Neutrophil (primary cell): Measurements from ENCODE around the gene CAPN1.
"Not testable (repeated sequence)": the region's sequence is repeated elsewhere in the genome, so short reads cannot be mapped to it uniquely, and the experiment has no call there.

Source experiments
- H3K27ac ChIP-seq: fragments of 200-600 bp; sonication (generic); 2 replicates; pipeline ENCODE4 v1.5.1; 2016; ENCODE audit warnings: mild to moderate bottlenecking, moderate library complexity
- H3K27me3 ChIP-seq: fragments of 200-600 bp; sonication (generic); 2 replicates; pipeline ENCODE4 v1.6.0; 2016; ENCODE audit warnings: mild to moderate bottlenecking
- H3K36me3 ChIP-seq: fragments of 200-600 bp; sonication (generic); 2 replicates; pipeline ENCODE4 v1.5.1; 2017
- H3K4me1 ChIP-seq, 2 experiments: fragments of 200-600 bp in 1 of 2; sonication (generic) in 1 of 2; 1 replicate in 1 of 2; 2 replicates in 1 of 2; pipeline versions ENCODE4 v1.5.1 to v1.6.1; 2013 to 2016; ENCODE audit warnings: low read depth in 1 of 2, low read length in 1 of 2, mild to moderate bottlenecking in 1 of 2, moderate library complexity in 1 of 2; ENCODE audit not compliant: control insufficient read depth in 1 of 2, insufficient read depth in 1 of 2
- H3K4me3 ChIP-seq, 2 experiments: fragments of 200-600 bp in 1 of 2; sonication (generic) in 1 of 2; 1 replicate in 1 of 2; 2 replicates in 1 of 2; pipeline ENCODE4 v1.5.1; 2013 to 2016; ENCODE audit warnings: low read depth in 1 of 2, low read length in 1 of 2, mild to moderate bottlenecking in 1 of 2, moderate library complexity in 1 of 2
- H3K9me3 ChIP-seq: fragments of 200-600 bp; sonication (generic); 2 replicates; pipeline ENCODE4 v1.5.1; 2016
- TF ChIP-seq, protein P1 (sequence below): fragments of 200-600 bp; sonication (generic); IDR thresholded peaks from 2 replicates; pipeline ENCODE4 v1.5.1; 2016; ENCODE audit warnings: antibody characterized with exemption

Gene CAPN1

DNA sequence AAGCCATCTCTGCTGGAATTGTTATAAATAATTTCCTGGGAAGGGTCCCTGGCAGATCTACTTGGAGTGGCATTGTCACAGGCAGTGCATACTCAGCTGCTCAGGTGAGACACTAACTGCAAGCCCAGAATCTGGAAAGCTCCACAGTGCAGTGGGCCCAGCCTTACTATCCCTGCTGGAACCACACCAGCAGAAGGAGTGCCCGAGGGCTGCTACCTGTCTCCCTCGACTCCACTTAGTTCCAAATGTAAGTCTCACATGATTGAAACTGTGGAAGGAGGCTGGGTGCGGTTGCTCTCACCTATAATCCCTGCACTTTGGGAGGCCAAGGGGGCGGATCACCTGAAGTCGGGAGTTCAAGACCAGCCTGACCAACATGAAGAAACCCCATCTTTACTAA, 33.1 kb upstream of the CAPN1 start:
- no peak overlapping the region for H3K4me3 ChIP-seq
- TF ChIP-seq, protein P1, sequence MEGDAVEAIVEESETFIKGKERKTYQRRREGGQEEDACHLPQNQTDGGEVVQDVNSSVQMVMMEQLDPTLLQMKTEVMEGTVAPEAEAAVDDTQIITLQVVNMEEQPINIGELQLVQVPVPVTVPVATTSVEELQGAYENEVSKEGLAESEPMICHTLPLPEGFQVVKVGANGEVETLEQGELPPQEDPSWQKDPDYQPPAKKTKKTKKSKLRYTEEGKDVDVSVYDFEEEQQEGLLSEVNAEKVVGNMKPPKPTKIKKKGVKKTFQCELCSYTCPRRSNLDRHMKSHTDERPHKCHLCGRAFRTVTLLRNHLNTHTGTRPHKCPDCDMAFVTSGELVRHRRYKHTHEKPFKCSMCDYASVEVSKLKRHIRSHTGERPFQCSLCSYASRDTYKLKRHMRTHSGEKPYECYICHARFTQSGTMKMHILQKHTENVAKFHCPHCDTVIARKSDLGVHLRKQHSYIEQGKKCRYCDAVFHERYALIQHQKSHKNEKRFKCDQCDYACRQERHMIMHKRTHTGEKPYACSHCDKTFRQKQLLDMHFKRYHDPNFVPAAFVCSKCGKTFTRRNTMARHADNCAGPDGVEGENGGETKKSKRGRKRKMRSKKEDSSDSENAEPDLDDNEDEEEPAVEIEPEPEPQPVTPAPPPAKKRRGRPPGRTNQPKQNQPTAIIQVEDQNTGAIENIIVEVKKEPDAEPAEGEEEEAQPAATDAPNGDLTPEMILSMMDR, result no peak

DNA sequence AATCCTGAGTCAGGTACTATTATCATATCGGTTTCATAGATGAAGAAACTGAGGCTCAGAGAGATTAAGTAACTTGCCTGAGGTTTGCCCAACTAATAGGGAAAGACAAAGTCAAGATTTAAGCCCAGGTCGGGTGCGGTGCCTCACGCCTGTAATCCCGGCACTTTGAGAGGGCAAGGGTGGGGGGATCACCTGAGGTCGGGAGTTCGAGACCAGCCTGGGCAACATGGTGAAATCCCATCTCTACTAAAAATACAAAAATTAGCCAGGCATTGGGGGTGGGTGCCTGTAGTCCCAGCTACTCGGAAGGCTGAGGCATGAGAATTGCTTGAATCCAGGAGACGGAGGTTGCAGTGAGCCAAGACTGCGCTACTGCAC, 31.6 kb upstream of the CAPN1 start:
- H3K4me3 ChIP-seq, H3K9me3 ChIP-seq, H3K27me3 ChIP-seq, H3K36me3 ChIP-seq: not testable (repeated sequence)
- Histone ChIP-seq H3K27ac (peak overlapping the region; percentile 84), H3K4me1 (peaks cover 40 to 51% of the 10 kb centered on the region in 2 experiments)

More for the DNA sequence above, 33.1 kb upstream of the CAPN1 start:
- Histone ChIP-seq H3K27ac (no peak overlapping the region), H3K4me1 (peaks cover 40 to 51% of the 10 kb centered on the region in 2 experiments), H3K27me3 (no peaks in the 10 kb centered on the region), H3K9me3 (no peaks in the 10 kb centered on the region), H3K36me3 (no peaks in the 10 kb centered on the region)

DNA sequence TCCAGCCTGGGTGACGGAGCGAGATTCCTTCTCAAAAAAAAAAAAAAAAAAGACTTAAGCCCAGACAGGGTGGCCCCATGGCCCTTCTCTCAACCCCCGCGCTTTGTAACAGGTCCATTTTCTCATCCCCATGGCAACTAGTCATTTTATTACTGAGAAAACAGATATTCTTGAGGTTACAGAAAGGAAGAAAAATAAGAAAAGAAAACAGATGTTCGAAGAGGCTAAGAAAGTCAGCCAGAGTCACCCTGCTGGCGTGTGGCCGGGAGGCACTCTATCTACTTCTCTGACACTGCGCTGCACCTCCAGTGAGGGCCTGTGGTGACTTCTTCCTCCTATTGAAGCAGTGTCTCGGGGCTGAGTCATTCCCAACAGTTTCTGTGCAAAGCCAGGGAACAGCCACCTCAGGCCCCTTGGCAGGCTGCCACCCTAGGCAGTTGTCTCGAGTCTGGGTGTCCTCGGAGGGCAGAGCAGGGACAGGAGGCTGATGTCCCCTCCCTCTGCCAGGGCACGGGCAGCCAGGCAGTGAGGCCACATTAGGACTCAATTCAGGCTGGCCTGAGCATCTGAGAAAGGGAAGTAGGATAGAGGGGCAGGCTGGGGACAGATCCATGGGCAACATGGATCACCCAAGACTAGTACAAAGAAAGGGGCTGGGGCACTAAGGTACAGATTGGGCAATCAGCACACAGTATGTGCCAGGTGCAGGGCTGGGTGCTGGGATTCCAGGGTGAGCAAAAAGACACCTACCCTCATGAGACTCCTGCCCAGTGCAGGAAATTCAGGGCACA, 31.0 kb upstream of the CAPN1 start:
- TF ChIP-seq, protein P1, result peak; percentile 30
- H3K9me3 ChIP-seq, result no peaks in the 10 kb centered on the region
- no peak overlapping the region for H3K4me3 ChIP-seq
- no peaks in the 10 kb centered on the region for H3K36me3 ChIP-seq
- H3K27me3 ChIP-seq, result no peaks in the 10 kb centered on the region
- H3K27ac ChIP-seq, result peak overlapping the region; percentile 84
- H3K4me1 ChIP-seq, result peaks cover 38 to 49% of the 10 kb centered on the region in 2 experiments

DNA sequence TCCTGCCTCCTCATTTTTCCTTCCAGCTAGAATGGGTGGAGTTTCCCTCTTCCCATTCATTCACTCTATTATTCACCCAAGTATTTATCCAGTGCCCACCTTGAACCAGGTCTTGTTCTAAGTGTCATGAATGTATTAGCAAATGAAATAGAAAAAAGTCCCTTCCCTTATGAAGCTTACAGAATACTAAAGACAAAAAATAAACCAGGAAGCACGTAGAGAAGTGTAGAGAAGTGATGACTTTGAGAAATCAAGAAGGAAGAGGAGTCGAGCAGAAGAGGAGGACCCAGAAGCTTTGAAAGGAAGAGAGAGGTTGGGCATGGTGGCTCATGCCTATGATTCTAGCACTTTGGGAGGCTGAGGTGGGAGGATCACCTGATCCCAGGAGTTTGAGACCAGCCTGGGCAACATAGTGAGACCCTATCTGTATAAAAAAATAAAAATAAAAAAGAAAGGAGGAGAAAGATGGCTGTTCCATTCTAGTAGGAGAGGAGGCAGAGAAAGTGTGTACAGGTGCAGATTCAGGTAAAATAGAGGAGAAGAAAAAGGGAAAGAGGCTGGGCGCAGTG, 30.3 kb upstream of the CAPN1 start:
- H3K27ac ChIP-seq, result peak overlapping the region; percentile 84

DNA sequence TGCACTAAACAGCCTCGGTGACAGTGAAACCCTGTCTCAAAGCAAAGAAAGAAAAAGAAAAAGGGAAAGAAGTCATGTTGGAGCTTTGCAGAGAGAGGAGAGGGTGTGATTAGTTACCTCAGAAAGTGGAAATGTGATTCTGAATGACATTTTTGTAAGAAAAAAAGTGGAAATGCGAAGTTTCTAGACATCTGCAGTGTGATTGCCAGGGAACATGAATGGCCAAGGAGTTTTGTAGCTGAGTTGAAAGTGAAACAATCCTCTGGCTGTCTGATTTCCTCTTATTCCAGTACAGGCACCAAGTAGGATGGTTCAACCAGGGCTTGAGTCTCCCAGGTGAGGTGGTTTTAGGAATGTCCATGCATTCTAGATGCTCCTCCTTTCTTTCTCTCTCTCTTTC, 29.6 kb upstream of the CAPN1 start:
- Histone ChIP-seq H3K4me3 (no peak overlapping the region), H3K27ac (peak overlapping the region; percentile 84), H3K27me3 (no peaks in the 10 kb centered on the region), H3K9me3 (no peaks in the 10 kb centered on the region), H3K4me1 (peaks cover 40 to 43% of the 10 kb centered on the region in 2 experiments), H3K36me3 (no peaks in the 10 kb centered on the region)
- TF ChIP-seq, protein P1, result no peak

More for the DNA sequence above, 30.3 kb upstream of the CAPN1 start:
- H3K36me3 ChIP-seq, result no peaks in the 10 kb centered on the region
- peaks cover 37 to 45% of the 10 kb centered on the region in 2 experiments for H3K4me1 ChIP-seq
- H3K9me3 ChIP-seq, result no peaks in the 10 kb centered on the region
- TF ChIP-seq, protein P1, result no peak
- no peaks in the 10 kb centered on the region for H3K27me3 ChIP-seq
- H3K4me3 ChIP-seq, result no peak overlapping the region

DNA sequence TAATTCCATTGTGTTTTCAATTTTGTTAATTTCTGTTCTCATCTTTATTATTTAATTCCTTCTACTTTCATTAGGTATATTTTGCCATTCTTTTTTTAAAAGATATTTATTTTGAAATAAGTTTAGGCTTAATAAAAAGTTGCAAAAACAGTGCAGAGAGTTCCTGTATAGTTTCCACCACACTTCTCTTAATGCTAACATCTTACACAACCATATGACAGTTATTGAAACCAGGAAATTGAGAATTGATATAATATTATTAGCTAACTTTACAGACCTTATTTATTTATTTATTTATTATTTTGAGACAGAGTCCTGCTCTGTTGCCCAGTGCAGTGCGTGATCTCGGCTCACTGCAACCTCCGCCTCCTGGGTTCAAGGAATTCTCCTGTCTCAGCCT, 25.5 kb upstream of the CAPN1 start:
- Histone ChIP-seq H3K36me3 (no peaks in the 10 kb centered on the region), H3K4me3 (no peak overlapping the region), H3K27ac (no peak overlapping the region), H3K27me3 (no peaks in the 10 kb centered on the region), H3K4me1 (peaks cover 17 to 18% of the 10 kb centered on the region in 2 experiments), H3K9me3 (no peaks in the 10 kb centered on the region)
- TF ChIP-seq, protein P1, result no peak
